ENCODE data around the gene CABLES2.

The CABLES2 gene

DNA sequence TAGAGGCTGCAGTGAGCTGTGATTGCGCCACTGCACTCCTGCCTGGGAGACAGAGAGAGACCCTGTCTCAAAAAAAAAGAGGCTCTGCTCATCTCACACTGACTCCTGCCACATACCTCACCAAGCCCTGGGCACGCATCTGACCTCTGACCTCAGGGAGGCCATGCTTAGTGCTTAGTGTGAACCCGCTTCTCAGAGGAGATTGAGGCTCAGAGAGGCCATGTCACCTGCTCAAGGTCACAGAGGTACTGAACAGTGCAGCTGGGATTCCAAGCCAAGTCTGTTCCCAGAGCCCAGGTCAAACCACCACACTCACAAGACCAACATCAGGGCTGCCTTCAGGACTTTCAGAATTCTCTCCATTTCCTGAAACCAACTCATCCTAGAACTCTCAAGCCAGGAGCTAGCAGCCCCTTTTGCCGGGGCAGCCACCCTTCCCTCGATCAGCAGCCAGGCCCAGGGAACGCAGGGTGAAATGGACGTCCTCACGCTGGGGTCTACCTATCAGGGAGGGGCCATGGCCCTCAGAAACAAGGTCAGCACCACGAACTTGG, 2.9 kb downstream of the CABLES2 start:
- DNase-seq (ENCODE audit: low spot score), result no peak

DNA sequence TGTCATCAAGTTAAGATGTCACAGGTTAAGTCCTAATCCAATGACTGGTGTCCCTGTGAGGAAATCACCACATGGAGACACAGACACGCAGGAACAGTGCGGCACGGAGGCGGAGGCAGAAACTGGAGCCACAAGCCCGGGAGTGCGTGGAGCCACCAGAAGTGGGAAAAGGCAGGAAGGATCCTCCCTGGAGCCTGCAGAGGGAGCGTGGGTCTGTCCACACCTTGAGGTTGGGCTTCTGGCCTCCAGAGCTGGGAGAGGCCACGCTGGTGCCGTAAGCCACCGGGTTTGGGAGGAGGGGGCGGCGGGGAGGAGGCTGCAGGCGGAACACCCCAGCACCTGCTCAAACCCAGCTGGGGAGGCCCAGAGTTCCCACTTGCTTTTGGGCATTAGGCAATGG, 3.8 kb downstream of the CABLES2 start:
- DNase-seq (ENCODE audit: low spot score), result no peak

DNA sequence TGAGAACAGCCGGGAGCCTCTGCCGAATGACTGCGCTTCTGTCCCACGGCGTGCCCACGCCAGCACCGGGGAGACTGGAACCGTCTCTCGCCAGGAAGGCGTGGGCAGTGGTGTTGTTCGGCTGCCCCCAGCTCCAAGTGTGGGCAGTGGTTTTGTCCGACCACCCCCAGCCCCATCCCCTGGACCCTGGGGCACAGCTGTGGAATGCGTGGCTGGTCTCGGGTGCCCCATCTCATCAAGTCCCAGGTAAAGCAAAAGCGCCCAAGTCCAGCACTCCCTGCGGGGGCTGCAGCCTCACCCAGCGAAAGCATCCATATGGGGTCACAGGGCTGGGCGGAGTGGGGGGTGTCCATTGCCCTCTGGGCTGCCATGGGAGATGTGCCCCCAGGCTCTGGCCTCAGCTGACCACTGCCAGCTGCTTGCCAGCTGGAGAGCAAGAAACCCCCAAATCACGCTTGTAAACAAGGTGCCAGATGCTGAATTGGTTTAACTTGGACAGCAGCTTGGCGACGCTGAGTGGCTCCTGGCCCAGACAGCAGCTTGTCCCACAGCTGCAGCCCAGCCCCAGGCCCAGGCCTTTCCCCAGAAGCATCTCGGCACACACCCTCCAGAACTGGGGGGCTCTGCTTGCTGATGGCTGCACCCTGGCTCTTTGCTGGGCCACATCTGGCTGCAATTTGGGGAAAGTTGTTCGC, 4.5 kb downstream of the CABLES2 start:
- no peak for DNase-seq (ENCODE audit: low spot score)

DNA sequence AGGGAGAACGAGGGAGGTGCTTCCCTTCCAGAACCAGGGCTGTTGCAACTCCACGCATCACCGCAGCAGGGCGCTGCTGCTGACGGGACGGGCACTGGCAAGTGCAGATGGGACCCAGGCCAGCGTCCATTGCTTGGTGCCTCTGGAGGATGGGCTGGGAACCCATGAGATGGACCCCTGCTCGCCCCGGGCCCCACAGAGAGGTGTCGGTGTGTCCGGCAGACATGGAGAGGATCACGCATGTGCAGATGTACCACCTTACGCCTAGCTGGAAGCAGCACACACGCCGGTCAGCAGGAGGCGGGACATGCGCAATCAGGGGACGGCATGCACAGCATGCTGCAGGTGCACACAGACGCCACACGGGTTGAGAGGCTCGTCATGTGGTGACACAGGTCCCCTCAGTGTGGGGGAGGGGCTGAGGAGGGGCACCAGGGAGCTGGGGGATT, 5.7 kb downstream of the CABLES2 start:
- DNase-seq (ENCODE audit: low spot score), result no peak

DNA sequence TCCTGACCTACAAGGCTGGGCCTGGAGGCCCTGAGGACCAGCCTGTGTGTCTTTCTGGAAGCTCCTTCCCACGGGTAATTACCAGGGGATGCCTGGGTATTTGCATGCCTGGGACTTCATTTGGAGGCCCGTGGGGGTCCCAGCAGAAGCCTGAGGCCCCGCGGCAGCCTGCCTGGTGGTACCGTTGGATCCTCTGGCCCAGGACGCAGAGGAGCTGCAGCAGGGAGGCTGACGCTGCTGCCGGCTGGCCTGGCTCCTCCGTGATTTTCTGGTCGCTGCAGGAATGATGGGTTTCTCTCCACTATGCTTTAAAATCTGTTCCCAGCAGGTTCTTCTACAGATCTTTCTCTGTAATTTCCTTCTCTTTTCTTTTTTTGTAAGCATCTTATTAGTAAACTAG, 6.5 kb downstream of the CABLES2 start:
- no peak for DNase-seq (ENCODE audit: low spot score)

DNA sequence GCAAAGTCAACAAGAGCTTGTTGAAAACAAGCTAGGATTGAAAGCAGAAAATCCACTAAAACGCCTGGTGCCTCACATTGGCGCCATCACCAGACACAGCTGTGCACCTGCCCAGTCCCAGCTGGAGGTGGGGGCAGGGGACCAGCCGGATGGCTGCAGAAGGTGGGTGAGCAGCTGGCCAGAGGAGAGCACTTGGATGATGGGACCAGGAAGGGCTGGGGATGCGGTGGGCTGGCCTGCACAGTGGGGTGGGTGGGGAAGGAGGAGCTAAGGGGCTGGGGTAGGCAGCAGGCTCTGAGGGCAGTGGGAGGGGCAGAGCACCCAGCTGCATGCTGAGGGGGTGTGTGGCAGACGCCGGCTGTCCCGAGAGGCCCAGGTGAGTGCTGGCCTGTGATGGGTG, 7.1 kb downstream of the CABLES2 start:
- DNase-seq (ENCODE audit: low spot score), result no peak

DNA sequence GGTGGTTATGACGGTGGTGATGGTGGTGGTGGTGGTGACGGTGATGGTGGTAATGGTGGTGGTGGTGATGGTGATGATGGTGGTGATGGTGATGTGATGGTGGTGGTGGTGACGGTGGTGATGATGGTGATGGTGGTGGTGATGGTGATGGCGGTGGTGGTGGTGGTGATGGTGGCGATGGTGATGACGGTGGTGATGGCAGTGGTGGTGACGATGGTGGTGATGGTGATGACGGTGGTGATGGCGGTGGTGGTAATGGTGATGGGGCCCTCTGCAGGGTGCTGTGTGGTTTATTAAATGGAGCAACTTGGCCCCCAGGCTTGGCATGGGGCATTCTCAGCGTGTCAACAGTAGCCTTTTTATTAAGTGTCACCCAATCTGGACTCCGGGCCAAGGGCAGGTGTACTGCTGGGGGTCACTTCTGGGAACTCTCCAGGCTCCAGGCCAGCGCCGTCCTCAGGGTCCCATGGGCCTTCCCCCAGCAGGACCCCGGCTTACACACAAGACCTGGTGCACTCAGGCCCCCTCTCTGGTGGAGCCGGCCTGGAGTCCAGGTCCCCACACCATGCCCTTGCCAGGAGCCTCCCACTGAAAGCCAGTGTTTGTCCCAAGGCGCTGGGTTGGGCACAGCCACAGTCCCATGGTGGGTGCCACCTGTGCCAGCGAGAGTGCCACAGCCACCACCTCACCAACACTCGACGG, 8.8 kb downstream of the CABLES2 start:
- no peak for DNase-seq (ENCODE audit: low spot score)

DNA sequence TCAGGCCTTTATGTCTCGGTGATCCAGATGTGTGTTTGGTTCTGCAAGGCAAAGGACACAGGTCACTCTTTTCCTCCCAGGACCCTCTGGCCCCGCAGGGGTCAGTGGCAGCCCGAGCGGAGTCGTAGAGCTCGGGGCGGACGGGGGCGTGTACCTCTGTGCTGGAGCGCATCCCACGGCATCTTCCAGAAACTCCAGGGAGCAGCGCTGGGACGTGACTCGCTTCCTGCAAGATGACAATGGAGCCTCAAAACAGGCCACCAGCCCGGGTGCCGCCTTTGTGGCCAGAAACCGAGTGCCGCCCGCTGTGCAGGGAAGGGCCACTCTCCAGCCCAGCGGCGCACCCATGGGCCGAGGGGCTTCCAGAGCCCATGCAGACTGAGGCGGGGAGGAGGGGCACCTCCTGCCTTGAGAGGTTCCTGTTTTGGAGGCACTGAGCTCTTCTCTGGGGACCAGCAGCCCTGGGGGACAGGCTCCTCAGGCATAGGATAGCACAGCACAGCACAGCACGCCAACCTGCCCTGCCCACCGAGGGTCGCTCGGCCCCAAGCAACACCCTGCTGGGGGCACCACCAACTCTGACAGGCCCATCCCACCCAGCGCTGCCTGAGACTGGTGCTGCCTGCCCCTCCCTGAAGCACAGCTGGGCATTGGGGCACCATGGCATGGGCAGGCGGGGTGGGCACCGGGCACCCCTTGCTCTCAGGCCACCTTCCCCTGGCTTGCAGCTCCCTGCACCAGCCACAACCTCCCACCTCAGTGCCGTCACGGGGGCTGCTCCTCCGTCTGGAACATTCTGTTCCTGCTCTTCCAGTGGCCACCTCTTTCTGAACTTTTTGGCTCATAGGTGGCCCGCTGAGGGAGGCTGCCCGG, 10.5 kb downstream of the CABLES2 start:
- no peak for DNase-seq (ENCODE audit: low spot score)

DNA sequence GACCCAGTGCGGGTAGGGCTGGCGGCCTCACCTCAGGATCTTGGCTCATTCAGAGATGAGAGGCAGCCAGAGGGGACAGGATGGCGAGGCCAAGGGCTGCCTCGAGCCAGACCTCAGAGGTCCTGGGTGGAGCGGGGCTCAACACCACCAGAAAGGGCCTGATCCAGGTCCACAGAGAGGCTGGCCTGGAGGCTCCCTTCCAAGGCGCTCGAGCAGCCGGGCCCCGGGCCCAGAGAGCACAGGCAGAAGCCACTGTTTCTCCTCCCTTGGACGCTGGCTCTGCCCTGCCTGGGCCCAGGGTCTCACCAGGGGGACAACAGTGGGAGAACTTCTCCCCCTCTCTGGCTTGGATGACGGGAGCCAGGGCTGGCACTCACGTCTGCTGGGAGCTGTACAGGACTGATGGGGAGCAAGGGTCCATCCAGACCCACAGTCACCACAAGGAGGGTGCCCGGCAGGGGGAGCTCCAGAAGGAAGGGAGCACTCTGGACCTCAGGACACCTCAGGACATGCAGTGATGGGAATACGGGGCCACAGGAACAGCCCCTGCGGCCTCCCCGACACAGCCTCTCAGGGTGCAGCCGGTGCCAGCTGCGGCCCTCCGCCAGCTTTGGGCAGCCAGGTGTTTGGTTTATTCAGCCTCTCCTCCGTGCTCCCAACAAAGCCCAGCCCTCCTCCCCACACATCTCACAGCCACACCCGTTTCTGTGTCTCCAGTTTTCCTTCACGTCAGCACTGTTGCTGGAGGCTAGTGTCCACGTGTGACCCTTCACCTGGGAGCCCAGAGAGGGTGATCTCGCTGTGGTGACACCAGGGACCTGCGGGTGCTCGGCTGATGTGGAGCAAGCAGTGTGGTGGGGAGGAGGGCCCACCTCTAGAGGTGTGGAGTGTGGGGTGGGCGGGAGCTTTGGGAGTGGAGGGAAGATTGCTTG, 11.5 kb downstream of the CABLES2 start:
- no peak for DNase-seq (ENCODE audit: low spot score)

DNA sequence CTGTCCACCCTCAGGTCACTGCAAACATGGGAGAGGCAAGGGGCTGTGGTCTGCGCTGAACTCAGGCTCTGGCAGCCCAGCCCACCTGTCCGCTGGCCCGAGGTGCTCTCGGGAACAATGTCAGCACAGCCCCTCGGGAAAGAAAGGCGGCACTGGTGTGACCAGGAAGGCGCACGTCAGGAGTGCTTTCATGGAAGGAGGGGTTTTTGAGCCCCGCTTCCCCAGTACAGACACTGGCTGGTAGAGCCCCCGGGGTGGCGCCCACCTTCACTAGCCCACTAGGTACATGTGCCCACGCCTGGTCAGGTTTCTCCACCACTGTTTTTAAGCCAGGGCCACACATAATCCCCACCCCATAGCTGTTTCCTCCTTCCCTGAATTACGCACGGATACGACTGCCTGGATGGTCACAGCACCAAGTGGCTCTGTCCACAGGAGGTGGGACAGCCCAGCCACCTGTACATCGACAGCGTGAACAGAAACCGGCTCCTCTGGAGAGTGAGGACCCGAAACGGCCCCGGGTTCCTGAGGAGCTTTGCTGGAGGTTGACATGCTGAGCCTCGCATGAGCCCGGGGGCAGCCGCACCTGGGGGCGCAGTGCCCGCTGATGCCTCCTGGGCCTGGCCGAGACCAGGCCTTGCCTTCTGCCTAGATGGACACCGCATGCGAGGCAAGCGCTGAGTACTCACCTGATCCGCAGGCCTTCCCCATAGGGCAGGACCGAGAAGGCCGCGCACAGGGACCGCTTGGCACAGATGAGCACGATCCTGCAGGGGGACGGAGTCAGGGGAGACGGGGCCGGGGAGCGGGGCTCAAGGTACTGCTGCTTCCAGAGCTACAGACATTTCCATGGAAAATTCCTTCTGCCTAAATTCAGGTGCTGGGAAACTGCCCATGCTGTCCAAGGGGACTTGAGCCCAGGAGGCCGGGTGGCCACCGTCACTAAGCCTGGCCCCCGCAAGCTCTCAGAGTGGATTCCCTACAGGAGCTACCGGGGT, 12.5 kb downstream of the CABLES2 start:
- no peak for DNase-seq (ENCODE audit: low spot score)

DNA sequence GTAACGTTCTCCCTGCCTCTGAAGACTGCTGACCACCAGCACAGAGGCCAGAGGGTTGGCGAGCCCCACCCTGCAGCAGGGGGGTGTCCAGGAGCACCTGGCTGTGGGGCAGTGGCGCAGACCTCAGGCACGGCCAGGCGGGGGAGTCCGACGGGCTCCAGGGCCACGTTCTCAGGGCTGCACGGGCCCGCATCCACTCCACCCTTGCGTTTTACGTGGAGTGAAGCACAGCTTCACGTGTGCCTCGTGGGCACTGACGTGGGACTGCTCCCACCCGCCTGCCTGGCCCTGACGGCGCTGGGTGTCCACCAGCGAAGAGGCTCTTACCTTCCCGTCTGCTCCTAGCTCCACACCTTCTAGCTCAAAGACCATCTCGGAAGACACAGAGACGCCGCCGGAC, 13.3 kb downstream of the CABLES2 start:
- no peak for DNase-seq (ENCODE audit: low spot score)

DNA sequence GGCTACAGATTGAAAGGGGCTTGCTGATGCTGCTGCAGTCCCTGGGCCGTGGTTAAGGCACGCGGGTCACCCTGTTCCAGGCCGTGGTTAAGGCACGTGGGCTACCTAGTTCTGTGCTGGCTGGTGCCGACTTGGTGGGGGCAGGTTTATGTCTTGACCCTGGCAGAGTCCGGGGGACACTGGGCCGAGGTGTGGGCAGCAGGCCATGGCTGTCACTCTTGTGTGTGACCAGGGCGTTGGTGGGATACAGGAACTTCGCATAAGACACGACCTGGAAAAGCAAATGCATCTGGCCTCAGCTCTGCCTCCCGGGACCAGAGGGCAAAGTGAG, 13.8 kb downstream of the CABLES2 start:
- DNase-seq (ENCODE audit: low spot score), result no peak

DNA sequence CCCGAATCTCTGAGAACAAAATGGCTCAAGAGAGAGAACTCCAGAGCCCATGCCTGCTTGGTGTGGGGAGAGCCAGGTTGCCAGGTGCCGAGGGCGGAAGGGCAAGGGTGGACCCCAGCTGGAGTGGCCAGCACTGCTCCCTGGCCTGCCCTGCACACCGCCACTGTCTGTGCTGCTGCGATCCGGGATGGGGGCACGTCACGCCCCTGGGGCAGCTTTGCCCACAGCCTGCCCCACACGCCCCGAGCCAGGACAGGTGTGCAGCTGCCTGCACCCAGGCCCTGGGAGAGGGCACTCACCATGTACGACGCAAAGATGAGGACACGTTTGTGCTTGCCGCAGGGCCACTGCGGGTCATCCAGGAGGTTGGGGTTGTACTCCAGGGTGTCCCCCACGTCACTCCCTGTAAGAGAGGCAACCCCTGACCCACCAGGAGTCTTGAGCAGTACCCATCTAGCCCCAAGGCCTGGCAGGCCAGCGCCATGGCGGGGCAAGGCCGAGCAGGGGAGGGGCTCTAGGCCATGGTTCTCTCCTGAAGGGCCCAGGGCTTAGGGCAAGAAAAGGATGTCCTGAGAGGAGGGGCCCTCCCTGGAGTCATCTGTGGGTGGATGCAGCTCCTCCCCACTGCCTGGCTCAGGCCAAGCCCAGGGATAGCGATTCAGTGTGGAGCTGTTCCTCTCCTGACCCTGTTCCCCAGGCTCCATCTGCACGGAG, 14.3 kb downstream of the CABLES2 start:
- no peak for DNase-seq (ENCODE audit: low spot score)

DNA sequence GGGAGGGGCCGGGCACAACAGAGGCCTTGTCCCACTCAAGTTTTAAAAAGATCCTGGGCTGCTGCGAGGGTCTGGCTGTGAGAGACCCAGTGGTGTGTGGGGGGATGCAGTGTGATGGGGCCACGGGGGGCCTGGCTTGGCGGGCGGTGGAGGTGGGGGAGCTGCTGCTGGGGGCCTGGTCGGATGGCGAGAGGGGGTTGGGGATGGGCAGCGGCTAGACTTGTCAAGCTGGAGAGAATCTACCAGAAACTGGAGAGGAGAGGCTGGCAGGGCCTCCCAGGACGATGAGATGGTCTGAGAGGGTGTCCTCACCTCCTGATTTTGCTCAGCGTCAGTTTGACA, 15.0 kb downstream of the CABLES2 start:
- no peak for DNase-seq (ENCODE audit: low spot score)

DNA sequence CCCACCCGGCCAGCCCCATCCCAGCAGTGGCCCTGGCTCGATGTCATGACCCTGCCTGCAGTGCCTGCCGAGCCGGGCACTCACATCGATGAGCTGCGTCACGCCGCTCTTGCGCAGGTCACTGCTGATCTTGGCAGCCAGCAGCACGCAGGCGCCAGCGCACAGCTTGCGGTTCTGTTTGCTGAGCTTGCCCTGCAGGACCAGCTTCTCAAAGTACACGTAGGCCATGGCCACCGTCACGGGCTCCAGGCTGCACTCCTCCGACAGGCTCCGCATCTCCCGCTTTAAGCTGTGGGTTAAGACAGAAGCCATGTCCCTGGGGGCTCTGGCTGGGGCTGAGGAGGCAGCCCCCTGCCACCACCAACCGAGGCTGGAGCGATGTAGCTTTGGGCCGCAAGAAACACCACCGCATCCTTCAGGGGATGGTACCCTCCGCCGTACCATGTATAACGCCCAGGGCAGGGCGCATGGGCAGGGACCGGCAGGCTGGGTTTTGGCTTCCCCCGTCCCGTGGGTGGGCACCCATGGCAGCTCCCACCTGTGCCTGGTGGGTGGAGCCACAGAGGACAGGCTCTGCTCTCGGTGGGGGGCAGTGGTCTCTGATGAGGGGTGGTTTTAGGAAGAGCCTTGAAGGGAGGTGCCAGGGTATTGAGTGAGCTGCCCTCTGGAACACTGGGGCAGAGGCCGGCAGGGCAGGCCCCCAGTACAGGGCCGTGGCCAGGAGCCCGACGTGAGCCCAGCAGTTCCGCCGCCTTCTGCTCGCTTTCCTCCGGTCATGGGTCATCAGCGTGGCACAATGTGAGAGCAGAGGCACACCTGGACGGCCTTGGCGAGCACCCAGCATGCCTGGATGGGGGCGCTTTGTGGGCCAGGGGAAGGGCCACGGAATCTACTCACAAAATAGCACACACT, 15.7 kb downstream of the CABLES2 start:
- DNase-seq (ENCODE audit: low spot score), result no peak

DNA sequence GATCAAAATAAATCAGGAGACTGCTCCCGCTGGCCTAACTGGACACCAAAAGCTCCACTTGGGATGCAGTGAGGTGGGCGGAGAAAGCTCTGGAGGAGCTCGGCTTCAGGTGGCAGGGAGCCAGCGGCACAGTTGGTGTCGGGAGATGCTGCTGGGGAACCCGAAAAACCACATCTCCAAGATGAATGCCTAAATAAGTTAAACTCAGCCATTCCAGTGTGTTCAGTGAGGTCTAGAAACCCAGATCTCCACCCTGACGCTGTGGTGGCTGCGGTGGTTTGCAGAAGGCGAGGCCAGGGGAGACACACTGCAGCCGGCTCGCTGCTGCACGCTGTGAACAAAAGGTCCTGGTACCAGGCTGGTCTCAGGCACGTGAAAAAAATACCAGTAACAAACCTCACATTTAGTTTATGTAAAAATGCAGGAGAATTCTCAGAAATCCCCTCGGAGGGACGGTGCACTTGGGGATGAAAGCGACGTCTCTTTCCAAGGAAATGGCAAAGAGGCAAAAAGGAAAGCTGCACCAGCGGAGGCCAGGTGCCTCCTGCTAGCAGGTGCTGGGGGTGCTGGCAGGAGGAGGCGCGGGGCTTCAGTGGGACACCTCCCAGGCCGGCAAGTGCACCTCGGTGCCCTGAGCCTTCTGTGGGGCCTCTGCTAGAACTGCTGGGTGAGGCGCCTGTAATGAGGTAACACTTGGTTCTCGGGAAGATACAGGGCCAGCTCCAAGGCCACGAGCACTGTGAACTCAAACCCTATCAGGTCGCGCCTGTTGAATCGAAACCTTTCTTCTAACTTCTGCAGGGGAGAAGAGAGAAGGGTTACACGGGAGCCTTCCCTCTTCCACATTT, 16.5 kb downstream of the CABLES2 start:
- DNase-seq (ENCODE audit: low spot score), result no peak

DNA sequence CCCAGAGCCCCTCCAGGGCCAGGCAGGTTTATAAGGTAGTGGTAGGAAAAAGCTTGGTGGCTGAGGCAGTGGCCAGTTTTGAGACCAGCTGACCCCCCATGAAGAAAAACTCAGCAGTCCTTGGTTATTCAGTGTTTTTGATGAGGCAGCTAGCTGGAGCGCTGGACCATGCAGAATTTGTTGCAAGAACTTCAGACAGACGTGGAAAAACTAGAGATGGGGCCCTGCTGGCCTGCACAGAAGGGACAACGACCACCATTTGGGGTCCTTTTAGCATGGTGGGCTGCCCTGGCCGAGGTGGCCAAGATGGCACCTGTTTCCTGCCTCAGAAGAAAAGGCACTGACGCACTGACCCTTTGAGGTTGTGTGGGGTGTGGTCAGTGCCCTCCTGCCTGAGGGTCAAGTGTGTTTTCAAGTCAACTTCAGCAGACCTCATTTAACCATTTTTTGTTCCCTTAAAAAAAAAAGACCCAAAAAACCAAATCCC, 17.4 kb downstream of the CABLES2 start:
- DNase-seq (ENCODE audit: low spot score), result no peak

Measured in putamen (tissue), 1 donor.